Stimulated activated naive CD4-positive, alpha-beta T cell (primary cell): Measurements from ENCODE around the gene EEF2KMT.
"Not testable (repeated sequence)": the region's sequence is repeated elsewhere in the genome, so short reads cannot be mapped to it uniquely, and the experiment has no call there.

ENCODE experiments used
- DNase-seq, 6 experiments: peaks; one replicate each; lab custom pipeline; 2025; lab: John Stamatoyannopoulos, UW

Gene EEF2KMT, protein sequence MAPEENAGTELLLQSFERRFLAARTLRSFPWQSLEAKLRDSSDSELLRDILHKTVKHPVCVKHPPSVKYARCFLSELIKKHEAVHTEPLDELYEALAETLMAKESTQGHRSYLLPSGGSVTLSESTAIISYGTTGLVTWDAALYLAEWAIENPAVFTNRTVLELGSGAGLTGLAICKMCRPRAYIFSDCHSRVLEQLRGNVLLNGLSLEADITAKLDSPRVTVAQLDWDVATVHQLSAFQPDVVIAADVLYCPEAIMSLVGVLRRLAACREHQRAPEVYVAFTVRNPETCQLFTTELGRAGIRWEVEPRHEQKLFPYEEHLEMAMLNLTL

DNA sequence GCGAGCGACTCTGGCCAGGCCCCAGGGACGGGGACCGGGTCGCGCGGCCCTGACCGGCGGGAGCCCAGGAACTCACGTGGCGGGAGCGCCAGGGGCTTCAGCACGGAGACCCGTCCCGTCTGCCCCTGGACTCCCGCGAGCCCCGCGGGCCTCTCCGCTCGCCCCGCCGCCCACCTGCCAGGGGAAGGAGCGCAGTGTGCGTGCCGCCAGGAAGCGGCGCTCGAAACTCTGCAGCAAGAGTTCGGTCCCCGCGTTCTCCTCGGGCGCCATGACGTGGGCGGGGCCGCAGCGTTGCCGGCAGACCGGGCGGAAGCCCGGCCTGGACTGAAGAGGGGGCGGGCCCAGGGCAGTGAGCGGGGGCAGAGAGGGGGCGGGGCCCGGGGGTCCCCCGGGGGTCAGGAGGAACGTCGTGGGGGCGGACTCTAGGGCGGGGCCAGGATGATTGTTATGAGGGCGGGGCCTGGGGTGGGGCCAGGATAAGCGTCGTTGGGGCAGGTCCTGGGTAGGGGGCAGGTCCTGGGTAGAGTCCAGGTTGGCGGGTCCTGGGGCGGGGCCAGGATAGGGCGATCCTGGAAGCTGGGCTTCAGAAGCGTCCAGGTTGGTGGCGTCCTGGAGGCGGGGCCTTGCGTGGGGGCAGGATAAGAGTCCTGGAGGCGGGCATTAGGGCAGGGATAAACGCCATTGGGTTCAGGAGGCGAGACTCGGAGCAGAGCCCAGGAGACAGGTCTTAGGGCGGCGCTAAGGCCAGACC is at the start of gene EEF2KMT:
EEF2KMT (minus strand) TSS at position 326 of the 751 bp plus-strand sequence; CDS start at position 270, 56 bp downstream.
- DNase-seq: peak; percentile 92 to 95 (median 93)

DNA sequence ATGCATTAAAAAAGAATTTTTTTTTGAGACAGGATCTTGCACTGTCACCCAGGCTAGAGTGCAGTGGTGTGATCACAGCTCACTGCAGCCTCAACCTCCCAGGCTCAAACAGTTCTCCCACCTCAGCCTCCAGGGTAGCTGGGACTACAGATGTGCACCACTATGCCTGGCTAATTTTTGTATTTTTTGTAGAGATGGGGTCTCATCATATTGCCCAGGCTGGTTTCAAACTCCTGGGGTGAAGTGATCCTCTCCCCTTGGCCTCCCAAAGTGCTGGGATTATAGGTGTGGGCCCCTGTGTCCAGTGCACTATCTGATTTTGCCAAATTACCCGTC is 47.0 kb upstream of the EEF2KMT start:
- DNase-seq: not testable (repeated sequence)

DNA sequence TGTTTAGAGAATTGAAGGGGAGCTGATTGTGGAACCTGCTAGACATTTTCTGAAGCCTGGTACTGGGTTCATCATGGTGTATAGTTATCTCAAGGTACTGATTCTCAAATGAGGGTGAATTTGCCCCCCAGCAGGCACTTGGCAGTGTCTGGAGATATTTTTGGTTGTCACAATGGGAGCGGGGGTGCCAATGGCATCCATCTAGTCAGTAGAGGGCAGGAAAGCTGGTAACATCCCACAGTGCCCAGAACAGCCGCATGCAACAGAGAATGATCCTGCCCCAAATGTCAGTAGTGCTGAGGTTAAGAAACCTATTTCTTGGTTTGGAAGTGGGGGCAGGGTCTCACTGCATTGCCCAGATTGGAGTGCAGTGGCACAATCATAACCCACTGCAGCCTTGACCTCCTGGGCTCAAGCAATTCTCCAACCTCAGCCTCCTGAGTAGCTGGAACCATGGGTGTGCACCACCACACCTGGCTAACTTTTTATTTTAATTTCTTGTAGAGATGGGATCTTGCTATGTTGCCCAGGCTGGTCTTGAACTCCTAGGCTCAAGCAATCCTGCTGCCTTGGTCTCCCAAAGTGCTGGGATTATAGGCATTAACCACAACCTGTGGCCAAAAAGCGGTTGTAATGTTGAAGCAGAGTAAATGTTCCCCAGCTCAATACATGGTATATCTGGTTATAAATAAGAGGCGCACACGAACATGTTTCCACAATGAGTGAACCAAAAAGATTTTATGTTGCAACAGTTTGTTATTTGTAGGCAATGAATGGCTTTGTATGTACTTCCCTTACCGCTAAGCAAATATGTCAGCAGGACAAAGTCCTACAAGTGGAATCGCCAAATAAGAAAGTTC is 46.4 kb upstream of the EEF2KMT start:
- DNase-seq: no peak

DNA sequence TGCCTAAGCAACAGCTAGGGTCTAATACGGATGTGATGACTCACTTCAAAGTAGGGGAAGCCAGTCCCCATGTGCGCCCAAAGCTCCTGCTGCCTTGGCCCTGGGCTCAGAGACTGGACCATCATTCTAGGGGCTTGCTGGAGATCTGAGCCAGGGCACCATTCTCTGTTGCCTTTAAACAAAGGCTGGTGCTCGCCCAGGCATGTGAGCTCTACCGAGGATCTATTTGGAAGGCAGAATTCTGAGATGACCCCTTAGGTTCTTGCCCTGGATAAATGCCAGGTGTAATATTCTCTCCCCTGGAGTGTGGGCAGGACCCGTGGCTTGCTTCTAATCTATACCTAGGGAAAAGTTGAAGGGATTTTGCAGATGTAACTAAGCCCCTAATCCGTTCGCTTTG is 42.6 kb upstream of the EEF2KMT start:
- not testable (repeated sequence) for DNase-seq

DNA sequence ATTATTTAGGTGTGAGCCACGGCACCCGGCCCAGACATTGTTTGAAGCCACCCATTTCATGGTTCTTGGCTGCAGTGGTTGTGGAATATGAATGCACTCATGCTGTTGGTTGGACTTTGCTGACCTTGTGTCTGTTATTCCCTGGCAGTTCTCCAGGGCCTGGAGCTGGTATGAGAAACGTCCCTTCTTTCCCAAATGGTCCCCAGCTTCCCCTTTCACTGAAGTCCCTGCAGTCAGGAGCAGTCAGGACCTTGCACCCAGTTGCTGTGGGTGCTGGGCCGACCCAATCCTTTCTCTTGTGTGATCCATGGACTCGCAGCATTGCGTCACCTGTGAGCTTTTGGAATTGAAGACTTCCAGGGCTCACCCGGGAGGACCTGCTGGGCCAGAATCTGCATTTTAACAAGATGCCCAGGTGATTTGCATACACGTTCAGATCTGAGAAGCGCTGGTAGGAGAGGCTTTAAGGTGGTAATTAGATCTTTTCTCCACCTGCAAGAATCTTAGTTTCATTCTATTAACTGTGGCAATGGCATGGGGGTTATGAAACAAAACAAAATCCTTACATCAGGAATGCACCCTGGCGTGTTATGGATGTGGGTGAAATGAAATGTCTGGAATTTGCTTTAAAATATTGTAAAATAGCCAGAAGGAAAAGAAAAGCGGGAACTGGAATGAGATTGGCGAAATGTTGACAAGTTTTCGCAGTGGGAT is 37.3 kb upstream of the EEF2KMT start:
- DNase-seq: not testable (repeated sequence)

DNA sequence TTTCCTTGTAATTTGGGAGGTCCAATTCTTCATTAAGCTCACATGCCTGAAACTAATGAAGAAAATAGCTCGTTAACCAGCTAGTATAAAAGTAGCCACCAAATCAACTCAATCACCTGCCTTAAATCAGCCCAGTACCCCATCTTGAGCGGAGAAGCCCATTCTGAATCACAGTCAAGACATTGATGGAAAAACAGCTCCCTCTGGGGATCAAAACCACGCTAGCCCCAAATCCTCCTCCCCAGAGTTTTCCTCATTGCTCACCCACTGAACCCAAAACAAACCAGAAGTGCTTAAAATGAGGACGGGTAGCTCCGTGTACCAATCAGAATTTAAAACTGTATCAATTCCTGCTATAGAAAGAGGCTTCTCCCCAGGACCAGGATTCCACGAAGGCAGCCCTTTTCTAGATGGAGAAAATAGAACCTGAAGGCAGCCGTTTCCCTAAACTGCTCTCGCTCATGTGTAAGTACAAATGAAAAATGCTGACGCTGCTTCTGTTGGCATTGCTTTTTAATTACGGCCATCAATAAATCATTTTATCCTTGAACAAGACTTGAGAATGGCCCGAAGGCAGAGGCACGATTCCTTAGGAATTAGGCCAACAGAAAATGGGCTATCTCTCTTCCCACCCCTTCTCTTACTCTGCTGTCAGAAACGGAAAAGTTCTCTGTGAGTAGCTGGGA is 35.5 kb upstream of the EEF2KMT start:
- DNase-seq: not testable (repeated sequence)

DNA sequence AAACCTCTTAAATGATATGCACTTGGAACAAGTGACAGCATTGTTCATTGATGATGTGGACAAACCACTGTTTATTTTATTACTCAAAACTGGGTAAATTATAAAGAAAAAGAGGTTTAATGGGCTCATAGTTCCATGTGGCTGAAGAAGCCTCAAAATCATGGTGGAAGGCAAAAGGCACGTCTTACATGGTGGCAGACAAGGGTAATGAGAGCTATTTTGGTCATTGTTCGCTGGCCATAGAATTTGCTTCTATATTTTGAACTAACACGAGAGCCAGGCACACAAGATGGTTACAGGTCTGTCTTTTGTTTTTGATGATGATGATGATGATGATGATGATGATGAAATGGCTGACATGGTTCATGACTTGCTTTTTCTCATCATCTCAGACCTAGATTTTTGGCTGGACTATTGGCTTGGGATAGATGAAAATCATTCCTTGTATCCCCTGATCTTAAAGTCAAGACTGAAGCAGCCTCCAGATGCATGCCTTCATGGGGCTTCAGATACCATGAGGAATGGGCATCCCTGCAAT is 33.9 kb upstream of the EEF2KMT start:
- DNase-seq: not testable (repeated sequence)

DNA sequence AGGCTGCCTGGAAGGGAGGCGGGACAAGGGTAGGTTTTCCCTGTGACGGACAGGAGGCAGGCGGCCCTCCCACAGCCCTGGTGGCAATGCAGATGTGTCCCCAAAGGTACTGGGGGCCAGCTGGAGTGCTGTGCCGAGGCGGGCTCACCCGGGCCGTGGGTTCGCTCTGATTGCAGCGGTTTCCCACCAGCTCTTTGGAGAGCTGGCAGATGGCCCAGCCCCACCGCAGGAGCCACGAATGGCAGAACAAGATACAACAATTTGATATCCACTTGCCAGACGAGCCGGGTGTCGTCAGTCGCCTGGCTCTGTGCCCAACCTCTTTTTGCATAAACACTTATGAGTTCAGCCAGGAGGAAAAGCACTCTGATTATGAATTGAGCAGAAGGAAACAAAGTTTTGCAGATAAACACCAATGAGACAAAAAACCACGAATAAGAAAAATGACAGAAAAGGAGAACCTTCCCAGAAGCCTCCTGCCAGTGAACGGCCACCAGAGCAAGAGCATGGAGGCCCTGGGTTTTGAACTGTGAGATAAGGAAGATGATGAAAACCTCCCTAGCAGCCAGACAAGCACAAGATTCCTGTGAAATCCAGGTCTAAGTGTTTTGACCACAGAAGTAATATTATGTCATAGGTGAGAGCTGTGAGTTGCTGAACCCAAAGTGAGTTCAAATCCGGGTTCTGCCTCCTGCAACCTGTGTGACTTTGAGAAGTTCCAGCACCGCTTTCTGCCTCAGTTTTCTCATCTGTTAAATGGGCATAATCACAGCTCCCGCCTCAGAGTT is 19.9 kb upstream of the EEF2KMT start:
- DNase-seq: peak; percentile 22 to 72 (median 58)

DNA sequence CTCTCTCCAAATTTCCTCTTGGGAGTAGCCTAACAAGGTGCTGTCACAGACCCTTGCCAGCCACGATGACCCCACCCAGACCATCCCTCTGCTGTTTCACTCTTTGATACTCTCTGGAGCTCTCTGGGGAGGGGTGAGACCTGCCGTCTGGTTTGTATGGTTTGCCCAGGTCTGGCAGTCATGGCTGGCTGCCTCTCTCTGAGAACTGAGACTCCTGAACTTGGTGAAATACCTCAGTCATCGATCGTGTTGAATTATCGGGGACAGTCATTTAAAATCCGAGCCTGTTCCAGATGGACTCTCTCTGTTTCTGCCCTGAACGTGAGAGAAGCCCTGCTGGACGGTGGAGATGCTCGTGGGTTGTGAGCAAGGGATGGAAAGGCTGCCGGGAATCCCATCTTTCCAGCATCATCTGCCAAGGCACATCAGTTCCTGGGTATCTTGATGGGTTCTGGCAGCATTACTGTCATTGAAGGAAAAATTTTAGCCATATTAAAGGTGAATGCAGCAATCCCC is 19.2 kb upstream of the EEF2KMT start:
- not testable (repeated sequence) for DNase-seq

DNA sequence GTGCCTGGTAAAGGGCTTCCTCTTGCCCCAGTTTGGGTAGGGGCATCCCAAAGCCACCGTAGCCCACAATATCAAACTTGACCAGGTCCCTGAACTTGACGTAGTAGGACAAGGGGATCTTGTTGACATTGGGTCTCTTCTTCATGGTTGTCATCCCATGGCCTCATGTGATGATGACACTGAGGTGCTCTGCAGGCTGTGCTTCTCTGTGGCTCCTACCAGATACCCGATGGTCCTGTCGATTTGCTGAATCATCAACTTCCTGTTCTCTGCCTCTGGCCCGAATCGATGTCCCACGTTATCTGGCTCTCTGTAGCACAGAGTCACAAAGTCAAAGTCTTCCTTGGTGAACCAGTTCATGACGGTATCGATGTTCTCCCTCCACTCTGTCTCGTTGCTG is 13.3 kb upstream of the EEF2KMT start:
- not testable (repeated sequence) for DNase-seq

DNA sequence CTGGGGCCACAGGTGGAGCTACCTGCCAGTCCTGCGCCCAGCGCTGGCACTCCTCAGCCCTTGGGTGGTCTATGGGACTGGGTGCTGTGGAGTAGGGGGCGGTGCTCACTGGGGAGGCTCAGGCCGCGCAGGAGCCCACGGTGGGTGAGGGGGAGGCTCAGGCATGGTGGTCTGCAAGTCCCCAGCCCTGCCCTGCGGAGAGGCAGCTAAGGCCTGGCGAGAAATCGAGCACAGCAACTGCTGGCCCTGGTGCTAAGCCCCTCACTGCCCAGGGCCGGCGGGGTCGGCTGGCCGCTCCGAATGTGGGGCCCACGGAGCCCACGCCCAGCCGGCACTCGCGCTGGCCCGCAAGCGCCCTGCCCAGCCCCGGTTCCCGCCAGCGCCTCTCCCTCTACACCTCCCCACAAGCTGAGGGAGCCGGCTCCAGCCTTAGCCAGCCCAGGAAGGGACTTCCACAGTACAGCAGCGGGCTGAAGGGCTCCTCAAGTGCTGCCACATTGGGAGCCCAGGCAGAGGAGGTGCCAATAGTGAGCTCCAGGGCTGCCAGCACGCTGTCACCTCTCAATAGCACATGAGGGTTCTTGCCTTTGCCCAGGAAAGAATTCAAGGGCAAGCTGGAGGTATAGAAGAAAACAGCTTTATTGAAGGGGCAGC is 11.0 kb upstream of the EEF2KMT start:
- no peak for DNase-seq

DNA sequence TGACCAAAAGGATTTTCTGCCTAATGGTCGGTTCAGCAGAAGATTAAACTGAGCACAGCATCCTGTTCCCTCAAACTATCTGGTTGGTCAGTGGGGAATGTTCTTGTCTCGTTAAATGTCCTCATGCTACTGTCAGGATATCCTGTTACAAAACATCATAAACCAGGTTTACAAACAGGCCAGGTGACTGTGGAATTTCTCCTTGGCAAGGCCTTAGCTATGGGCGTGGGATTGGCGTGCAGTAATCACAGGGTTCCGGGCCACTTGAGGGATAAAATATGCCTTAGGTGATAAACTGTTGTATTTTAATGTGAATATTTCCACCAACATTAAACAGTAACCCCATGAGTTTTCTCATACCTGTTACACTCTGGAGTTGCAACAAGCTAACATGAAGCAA is 7.4 kb upstream of the EEF2KMT start:
- not testable (repeated sequence) for DNase-seq

DNA sequence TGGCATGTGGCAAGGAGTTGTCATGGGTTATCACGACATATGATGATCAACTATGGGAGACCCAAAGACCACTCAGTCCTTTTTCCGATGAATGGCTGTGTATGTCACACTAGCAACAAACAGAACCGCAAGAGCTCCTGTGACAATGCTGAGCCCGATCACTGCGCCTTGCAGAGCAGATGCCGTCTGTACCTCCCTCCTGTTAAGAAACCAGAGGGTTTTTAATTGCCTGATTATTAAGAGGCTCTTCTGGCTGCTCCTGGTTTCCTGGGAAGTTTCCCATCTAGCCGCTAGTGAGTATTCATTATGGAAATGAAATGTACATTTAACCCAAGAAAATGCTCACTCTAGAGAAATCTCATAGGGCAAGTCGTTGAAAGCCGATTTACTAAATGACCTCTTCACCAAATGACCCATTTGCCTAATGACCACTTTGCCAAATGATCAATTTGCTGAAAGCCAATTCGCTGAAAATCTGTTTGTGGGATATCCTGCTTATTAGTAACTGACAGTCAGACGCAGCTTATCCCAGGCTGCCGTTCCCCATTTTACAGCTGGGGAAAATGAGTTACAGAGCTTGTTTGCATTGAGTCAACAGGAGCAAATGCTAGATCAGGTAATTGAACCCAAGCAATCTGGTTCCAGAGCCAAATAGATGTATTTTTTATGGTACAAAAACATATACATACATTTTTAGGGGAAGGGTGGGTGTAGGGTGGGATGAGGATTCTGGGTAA is 5.9 kb upstream of the EEF2KMT start:
- not testable (repeated sequence) for DNase-seq

DNA sequence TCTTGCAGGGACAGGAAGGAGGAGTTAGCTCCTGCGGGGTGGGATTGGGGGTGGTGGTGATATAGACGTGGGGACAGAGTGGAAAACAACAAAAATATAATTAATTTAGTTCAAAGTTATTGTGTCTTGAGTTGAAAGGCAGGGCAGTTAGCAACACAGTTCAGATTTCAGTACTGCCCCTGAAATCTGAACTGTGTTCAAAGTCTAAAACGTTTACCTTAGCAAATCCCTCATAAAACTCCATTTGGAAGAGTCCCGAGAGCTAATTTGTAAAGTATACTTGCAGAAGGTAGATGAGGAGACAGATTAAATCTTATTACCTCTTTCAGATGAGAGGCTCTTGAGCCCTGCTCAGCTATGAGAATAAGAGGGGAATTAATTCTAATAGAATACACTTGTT is 1.6 kb upstream of the EEF2KMT start:
- DNase-seq: not testable (repeated sequence)

DNA sequence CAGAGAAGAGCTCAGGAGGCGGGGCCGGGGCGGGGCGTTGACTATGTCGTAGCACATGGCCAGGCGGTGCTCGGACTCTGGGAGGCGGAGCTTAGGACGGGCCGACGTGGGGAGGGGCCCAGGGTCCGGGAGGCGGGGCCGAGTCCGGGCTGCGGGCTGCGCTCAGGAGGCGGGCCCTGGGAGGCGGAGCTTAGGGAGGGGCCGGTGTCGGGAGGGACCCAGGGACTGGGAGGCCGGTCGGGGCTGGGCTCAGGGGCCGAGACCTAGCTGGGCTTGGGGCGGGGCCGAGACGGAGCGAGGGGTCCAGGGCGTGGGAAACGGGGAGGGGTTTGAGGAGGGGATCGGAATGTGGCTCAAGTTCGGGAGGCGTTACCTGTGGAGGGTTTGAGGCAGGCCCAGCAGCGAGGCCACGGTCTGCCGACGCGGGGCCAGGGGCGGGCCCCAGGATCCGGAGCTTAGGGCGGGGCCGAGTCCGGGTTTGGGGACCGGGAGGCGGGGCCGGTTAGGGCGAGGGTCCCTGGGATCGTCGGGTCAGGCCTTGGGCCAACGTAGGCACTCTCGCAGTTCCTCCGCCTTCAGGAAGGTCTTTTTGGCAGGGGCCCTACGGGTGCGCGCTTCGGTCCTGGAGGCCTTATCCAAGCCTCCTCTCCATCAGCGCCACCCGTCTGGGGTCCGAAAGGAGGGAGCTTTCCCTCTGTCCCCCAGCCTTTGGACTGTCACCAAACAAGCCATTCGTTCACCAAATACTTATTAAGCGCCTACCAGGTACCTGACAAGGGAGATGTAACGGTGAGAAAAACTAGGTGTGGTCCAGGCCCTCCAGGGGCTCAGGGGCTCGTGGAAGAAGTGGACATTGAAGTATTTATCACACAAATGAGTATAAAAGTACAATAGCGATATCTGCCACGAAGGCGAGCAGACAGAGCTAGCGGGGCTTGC is 895 bp upstream of the EEF2KMT start:
- DNase-seq: peak; percentile 40 to 96 (median 68)

DNA sequence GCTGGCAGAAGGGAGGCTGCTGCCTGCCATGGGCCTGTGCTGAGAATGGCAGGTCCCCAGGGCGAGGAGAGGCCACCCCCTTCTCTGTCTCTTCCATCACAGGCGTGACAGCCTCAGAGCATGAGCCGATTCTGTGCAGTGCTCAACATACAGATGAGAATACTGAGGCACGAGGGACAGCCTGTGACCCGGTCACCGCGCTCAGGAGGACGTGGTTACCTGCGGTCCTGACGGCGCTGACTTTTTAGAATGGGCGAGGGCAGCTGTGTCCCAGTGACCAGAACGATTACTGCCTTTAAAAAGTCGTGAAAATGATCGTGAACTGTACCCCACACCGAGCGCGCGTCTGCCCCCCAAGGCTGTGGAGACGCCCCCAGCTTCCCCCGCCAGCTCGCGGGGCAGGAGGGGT is 530 bp downstream of the EEF2KMT start:
- DNase-seq: peak; percentile 26 to 65 (median 44)

DNA sequence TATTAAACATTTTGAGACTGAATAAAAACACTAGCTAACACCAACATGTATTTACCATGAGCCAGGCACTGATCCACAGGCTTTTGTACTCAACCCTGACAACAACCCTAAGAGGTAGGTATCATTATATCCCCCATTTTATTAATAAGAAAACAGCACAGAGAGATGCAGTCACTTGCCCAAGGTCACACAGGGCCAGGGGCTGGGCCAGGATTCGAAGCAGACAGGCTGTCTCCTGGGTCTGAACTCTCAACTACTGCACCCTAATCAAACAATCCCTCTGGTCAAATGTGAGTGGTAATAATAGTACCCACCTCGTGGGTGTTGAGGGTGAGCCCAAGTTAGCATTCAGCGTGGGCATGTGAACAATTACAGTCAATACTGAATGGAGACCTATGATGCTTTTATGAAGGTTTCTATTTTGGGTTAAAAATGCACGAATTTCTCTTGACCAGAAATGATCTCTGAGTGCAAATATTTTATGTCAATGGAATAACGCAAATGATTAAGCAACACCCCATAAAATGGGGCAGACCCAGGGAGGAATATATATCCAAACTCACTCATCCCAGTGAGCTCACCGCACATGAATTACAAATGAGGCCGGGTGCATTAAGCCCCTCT is 1.0 kb downstream of the EEF2KMT start:
- DNase-seq: not testable (repeated sequence)
